AG09309 (cell line): ENCODE results near the gene FHIP2A.
A peak's percentile ranks its signal among the peaks of the same experiment; 100 is the strongest.
"Not testable (repeated sequence)": the region's sequence is repeated elsewhere in the genome, so short reads cannot be mapped to it uniquely, and the experiment has no call there.

Experiments
- DNase-seq: peaks from one replicate; pipeline ENCODE4 v3.0.0-alpha.2; 2010; ENCODE audit warnings: low read depth
- H3K4me3 ChIP-seq: 2 replicates; pipeline ENCODE4 v1.5.1; 2011; ENCODE audit warnings: mild to moderate bottlenecking, low read depth, low read length, moderate library complexity; ENCODE audit not compliant: control insufficient read depth
- CTCF ChIP-seq: IDR thresholded peaks from 2 replicates; pipeline ENCODE4 v1.5.1; 2011; ENCODE audit warnings: mild to moderate bottlenecking, low read depth, low read length, inconsistent platforms; ENCODE audit not compliant: insufficient read depth, control insufficient read depth; ENCODE audit errors: missing control alignments

FHIP2A gene

DNA sequence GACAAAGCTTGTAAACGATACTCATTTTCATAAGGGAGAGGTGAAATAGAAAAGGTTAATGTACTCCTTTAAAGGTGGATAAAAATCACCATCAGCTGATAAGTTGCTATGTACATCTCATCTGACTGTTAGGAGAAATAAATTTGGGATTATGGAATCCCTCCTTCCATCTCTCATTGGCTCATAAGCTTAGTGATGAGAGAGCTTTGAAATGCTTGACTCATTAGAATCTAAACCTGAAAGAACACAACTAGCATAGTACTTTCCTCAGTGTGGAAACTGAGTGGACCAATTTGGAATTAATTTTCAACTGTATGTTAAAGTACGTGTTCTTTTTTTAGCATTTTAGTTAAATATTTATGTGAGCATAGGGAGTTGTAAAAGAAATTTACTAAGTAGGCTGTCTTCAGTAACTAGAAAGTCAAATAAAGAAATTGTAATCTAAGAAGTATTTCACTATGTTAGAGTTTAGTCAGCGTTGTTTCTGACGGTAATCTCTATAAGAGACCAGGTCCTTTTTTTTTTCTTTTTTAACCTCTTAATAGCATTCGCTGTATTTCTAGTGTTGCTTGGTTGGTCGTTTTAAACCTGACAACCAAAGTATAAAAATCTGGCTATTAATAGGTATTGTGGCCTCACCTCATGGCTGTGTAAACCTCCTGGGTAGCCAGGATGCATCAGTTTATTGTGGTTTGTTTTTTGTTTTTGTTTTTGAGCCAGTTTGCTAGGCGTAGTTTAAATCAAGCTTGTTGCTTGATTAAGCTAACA, 34.4 kb downstream of the FHIP2A start:
- H3K4me3 ChIP-seq, result no peak overlapping the region
- DNase-seq, result no peak
- no peak for TF ChIP-seq CTCF

DNA sequence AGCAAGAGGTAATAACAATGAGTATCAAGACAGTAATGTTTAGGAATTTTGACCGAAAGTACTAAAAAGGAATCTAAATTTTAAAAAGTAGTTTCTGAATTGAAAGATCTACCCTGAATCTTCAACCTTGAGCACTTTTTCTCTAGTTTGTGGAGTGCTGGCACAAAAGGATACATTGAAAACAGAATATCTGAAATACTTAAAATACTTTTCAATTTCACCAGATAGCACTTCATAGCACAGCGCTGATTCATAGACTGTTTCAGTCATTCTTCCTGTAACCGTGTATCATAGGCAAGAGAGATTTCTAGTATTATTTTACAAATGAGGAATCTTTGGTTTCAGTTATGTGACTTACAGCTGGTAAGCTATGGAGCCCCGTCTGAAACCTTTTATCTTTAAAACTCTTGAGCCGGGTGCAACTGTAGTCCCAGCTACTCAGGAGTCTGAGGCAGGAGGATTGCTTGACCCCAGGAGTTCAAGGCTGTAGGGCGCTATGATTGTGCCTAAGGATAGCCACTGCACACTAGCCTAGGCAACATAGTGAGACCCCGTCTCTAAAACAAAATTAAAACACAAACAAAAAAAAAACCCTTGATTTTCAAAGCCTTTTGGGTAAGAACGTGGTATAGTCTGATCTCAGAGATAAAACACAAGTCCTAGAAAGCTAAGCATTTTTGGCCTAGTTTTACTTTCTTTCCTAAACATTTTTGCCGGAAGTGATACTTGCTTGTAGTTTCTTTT, 35.1 kb downstream of the FHIP2A start:
- no peak overlapping the region for H3K4me3 ChIP-seq
- peak; percentile 64 for DNase-seq
- no peak for TF ChIP-seq CTCF

DNA sequence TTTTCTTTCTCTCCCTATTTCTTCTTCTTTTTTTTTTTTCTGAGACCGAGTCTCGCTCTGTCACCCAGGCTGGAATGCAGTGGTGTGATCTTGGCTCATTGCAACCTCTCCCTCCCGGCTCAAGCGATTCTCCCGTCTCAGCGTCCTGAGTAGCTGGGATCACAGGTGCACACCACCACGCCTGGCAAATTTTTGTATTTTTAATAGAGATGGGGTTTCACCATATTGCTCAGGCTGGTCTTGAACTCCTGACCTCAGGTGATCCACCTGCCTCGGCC, 35.6 kb downstream of the FHIP2A start:
- DNase-seq, H3K4me3 ChIP-seq: not testable (repeated sequence)

DNA sequence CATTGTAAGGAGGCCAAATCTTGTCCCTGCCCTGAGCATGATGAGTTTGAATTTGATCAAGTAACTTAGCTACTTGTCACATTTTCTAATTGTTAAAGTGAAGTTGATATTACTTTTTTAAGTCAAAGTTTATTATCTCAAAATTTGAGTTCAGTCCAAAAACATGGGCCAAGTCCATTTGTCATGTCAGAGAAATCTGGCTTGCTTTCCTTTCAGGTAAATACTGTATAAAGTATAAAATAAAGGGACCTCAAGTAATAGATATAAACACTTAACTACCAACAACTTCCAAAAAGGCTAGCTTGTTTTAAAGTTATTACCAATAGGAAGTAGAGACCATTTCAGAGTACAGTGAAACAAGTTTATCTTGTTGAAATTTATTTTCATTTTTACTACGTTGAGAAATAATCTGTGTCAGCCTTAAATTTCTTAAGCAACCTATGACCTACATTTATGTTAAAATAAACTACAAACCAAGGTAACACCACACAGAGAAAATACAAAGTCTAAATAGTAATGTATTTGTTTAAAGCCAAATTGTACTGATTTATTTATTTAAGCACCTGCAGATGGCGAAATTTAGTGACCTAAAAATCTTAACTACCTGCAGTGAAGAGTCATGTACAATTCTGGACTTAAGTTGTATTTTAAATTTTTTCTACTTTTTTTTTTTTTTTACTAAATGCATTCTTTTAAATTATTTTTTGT, 36.5 kb downstream of the FHIP2A start:
- TF ChIP-seq CTCF, result no peak
- no peak for DNase-seq

DNA sequence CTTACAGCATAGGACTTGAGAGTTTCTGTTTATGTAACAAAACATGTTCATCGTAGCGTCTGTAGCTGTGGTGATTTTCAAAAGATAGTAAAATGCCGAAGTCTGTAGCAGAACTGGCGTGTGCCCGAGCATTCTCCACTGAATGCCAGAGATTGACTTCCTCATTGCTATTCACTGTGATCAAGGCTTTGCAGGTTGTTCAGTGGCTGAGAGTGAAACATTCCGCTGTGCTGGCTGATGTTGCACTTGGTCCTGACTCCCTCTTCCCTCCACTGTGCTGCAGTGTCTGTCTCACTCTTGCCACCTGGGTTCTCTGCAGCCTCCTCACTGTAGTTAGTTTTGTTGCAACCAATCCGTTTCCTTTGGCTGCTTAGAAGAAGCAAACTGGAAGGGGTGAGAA, 37.6 kb downstream of the FHIP2A start:
- no peak overlapping the region for H3K4me3 ChIP-seq
- DNase-seq, result no peak
- no peak for TF ChIP-seq CTCF

More for the DNA sequence above, 36.5 kb downstream of the FHIP2A start:
- no peak overlapping the region for H3K4me3 ChIP-seq

DNA sequence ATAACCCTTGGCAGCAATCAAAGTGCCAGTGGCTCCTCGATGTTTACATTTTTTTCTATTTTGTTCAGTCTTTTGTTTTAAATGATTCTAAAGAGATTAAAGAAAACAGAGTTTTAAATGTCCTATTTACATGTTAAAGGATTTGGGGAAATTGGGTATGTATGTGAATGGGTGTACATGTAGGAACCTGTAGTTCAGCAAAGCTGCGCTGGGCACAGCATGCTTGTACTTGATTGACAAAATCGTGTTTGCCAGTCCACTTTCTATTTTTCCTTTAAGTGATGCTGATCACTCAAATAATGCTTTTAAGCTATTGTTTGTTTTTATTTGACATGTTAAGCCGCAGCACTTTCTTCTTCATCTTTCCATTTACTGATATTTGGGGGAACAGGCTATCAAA, 40.9 kb downstream of the FHIP2A start:
- DNase-seq, result no peak
- no peak for TF ChIP-seq CTCF
- H3K4me3 ChIP-seq, result no peak overlapping the region

GRCh38 chr10:114867365-114867764, 45.8 kb downstream of the FHIP2A start:
- TF ChIP-seq CTCF, result no peak
- no peak for DNase-seq
- no peak overlapping the region for H3K4me3 ChIP-seq
